K562 (cell line): Measurements from ENCODE around the gene TMEM126A. TPM values are rescaled to one million over a fixed set of nuclear protein-coding genes. Genes with fewer than 3 reads are reported as not detected.

Experiments
- ASH1L ChIP-seq: fragments of 450-650 bp; IDR thresholded peaks from 2 replicates; pipeline ENCODE4 v1.6.1; 2018; ENCODE audit warnings: borderline replicate concordance, mild to moderate bottlenecking, low read depth; ENCODE audit not compliant: partially characterized antibody
- BCL6 ChIP-seq: fragments of 250-450 bp; sonication (Bioruptor Pico); IDR thresholded peaks from 2 replicates; pipeline ENCODE4 v1.4.0; 2020
- CHD2 ChIP-seq: IDR thresholded peaks from 2 replicates; pipeline ENCODE4 v1.6.1; 2011; ENCODE audit warnings: low read depth, low read length
- COPS2 ChIP-seq: fragments of 450-650 bp; conservative IDR thresholded peaks from 2 replicates; pipeline ENCODE4 v1.6.1; 2016; ENCODE audit warnings: mild to moderate bottlenecking, moderate library complexity
- CREBBP ChIP-seq: IDR thresholded peaks from one replicate; pipeline ENCODE4 v1.6.1; 2012; ENCODE audit warnings: low read depth, mild to moderate bottlenecking, control low read depth, inconsistent platforms, low read length
- CTBP1 ChIP-seq: fragments of 450-650 bp; IDR thresholded peaks from 2 replicates; pipeline ENCODE4 v1.6.1; 2016; ENCODE audit warnings: borderline replicate concordance
- ELF1 ChIP-seq: fragments of 200-800 bp; sonication (Bioruptor generic); IDR thresholded peaks from 2 replicates; pipeline ENCODE4 v1.6.1; 2016; ENCODE audit warnings: missing genetic modification characterization, missing compliant biosample characterization
- KDM4B ChIP-seq, 2 experiments: fragments of 450-650 bp in 1 of 2; sonication (generic) in 1 of 2; IDR thresholded peaks; 2 replicates each; pipeline ENCODE4 v1.6.1; 2016 to 2017; ENCODE audit warnings: borderline replicate concordance in 2 of 2, antibody characterized with exemption in 1 of 2, low read depth in 1 of 2, mild to moderate bottlenecking in 1 of 2
- MXI1 ChIP-seq: IDR thresholded peaks from 2 replicates; pipeline ENCODE4 v1.6.1; 2011; ENCODE audit warnings: low read depth, mild to moderate bottlenecking, improper control_type of control experiment, low read length
- SREBF1 ChIP-seq: fragments of 150-350 bp; IDR thresholded peaks from 2 replicates; pipeline ENCODE4 v1.6.1; 2014; ENCODE audit warnings: antibody characterized with exemption, low read depth, low read length, borderline replicate concordance
- SRSF3 ChIP-seq: fragments of 200-400 bp; formaldehyde crosslinking; IDR thresholded peaks from 2 replicates; pipeline ENCODE4 v1.6.1; 2016; ENCODE audit warnings: mild to moderate bottlenecking, low read length, moderate library complexity; ENCODE audit not compliant: insufficient read depth
- TCF3 ChIP-seq: sonication (generic); formaldehyde crosslinking; IDR thresholded peaks from 2 replicates; pipeline ENCODE4 v1.4.0; 2020; ENCODE audit warnings: mild to moderate bottlenecking, missing genetic modification reagents
- TRIM28 ChIP-seq: fragments of 450-650 bp; IDR thresholded peaks from 2 replicates; pipeline ENCODE4 v1.6.1; 2017
- U2AF2 ChIP-seq: fragments of 200-400 bp; formaldehyde crosslinking; optimal IDR thresholded peaks from 2 replicates; pipeline ENCODE3; 2017; ENCODE audit warnings: low read depth, mild to moderate bottlenecking, low read length
- ZBTB8A ChIP-seq: fragments of 450-650 bp; IDR thresholded peaks from 2 replicates; pipeline ENCODE4 v1.6.1; 2018; ENCODE audit warnings: mild to moderate bottlenecking, moderate library complexity; ENCODE audit not compliant: partially characterized antibody
- ZFP36 ChIP-seq: fragments of 150-350 bp; IDR thresholded peaks from 2 replicates; pipeline ENCODE4 v1.6.1; 2018; ENCODE audit warnings: low read length, low read depth; ENCODE audit not compliant: partially characterized antibody
- ZNF174 ChIP-seq: fragments of 250-450 bp; sonication (Bioruptor Pico); IDR thresholded peaks from 2 replicates; pipeline ENCODE4 v1.4.0; 2020; ENCODE audit warnings: mild to moderate bottlenecking
- ZNF184 ChIP-seq: sonication (generic); formaldehyde crosslinking; IDR thresholded peaks from 2 replicates; pipeline ENCODE4 v1.5.0; 2020; ENCODE audit warnings: missing genetic modification reagents
- ZNF75A ChIP-seq: fragments of 450-650 bp; formaldehyde crosslinking; IDR thresholded peaks from 2 replicates; pipeline ENCODE4 v1.4.0; 2020; ENCODE audit warnings: mild to moderate bottlenecking
- ZNF778 ChIP-seq: fragments of 450-650 bp; formaldehyde crosslinking; IDR thresholded peaks from 2 replicates; pipeline ENCODE4 v1.4.0; 2020; ENCODE audit warnings: mild to moderate bottlenecking, moderate library complexity
- polyA plus RNA-seq, 8 experiments: library from polyadenylated mRNA; depleted of rRNA in 4 of 8; stranded (reverse) in 5 of 8; unstranded in 3 of 8; fragments of >200 nt; fragmentation: Nextera tagmentation in 2 of 8; fragmentation: Illumina TruSeq in 1 of 8; extraction: Ambion mirVana in 2 of 8; extraction: Trizol in 1 of 8; gene quantifications; 2 replicates each; pipeline versions ENCODE4 v1.2.1 to v1.2.3, GENCODE V29; 2011 to 2014; ENCODE audit warnings: inconsistent platforms in 1 of 8, missing spikeins in 1 of 8
- total RNA-seq, 7 experiments: library from RNA; depleted of rRNA in 6 of 7; stranded (reverse); fragments of >200 nt in 6 of 7; fragmentation: Illumina TruSeq in 2 of 7; extraction: Trizol in 2 of 7; gene quantifications; 2 replicates each; pipeline versions ENCODE4 v1.2.1 to v1.2.3, GENCODE V29; 2011 to 2021; ENCODE audit warnings: low replicate concordance in 1 of 7
- TF ChIP-seq, protein P1 (sequence below): sonication (generic); formaldehyde crosslinking; IDR thresholded peaks from 2 replicates; pipeline ENCODE4 v1.8.0; 2023; ENCODE audit warnings: mild to moderate bottlenecking, missing genetic modification reagents
- TF ChIP-seq, protein P2 (sequence below), 2 experiments: fragments of 250-450 bp in 1 of 2; fragments of 450-650 bp in 1 of 2; sonication (Bioruptor Pico) in 1 of 2; IDR thresholded peaks; 2 replicates each; pipeline versions ENCODE4 v1.6.1 to v1.8.0; 2016 to 2021; ENCODE audit warnings: mild to moderate bottlenecking in 2 of 2, moderate library complexity in 2 of 2, missing compliant biosample characterization in 1 of 2, missing genetic modification characterization in 1 of 2
- TF ChIP-seq, protein P3 (sequence below): fragments of 250-450 bp; sonication (Bioruptor Pico); IDR thresholded peaks from 2 replicates; pipeline ENCODE4 v1.5.1; 2021; ENCODE audit warnings: mild to moderate bottlenecking

The TMEM126A gene
- total and polyA plus RNA-seq, 9 of the 15 experiments (the other 6 are each of a cell fraction or from before 2014, with no cell fraction given), result 19.3 to 154 (median 56.3) TPM

DNA sequence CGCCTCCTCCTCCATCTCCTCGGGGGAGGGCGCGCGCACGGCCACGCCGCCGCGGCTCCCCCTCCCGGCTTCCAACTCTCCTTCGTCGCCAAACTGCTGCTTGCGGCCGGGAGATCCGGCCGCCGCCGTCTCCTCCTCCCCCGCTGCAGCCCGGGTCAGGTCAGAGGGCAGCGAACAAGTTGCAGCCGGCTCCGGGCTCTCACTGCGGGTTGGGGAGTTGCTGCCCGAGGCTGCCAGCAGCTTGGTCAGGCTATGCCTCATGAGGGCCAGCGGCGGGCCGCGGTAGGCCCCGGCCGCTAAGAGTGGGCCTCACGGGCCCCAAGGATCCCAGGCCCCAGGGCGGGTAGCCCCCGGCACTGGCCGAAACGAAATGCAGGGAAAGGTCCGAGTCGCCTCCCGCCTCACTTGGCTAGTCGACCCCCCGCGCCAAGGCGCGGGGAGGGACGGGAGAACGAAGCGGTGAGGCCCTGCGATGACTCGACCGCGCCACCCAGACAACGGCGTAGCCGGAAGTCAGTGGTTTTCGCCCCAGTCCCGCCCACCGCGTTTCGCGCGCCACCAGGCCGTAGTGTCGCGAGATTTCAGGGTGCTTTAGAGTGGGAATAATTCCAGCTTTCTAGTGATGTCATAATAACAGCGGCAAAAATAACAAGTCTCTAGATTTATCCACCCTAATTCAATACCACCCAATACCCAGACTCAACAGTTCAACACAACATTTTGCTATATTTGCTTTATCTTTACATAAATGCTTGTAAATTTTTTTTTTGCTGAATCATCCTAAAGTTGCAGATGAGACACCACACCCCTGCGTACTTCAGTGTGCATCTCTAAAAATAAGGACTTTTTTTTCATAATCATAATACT lies 17.1 kb downstream of the TMEM126A start, which contains the start of gene CREBZF (continued):
- TF ChIP-seq, protein P1, sequence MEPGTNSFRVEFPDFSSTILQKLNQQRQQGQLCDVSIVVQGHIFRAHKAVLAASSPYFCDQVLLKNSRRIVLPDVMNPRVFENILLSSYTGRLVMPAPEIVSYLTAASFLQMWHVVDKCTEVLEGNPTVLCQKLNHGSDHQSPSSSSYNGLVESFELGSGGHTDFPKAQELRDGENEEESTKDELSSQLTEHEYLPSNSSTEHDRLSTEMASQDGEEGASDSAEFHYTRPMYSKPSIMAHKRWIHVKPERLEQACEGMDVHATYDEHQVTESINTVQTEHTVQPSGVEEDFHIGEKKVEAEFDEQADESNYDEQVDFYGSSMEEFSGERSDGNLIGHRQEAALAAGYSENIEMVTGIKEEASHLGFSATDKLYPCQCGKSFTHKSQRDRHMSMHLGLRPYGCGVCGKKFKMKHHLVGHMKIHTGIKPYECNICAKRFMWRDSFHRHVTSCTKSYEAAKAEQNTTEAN (CRISPR knock-in tag), result 0 out of 2 replicates have a peak, but pooled peaks have one; percentile 3
- TF ChIP-seq, protein P2, sequence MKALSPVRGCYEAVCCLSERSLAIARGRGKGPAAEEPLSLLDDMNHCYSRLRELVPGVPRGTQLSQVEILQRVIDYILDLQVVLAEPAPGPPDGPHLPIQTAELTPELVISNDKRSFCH (CRISPR knock-in tag; IDR thresholded peaks at IDR 0.05), result no peak
- TF ChIP-seq, protein P2 (tag; IDR thresholded peaks at IDR 0.05), result no peak
- TF ChIP-seq SRSF3 (0 out of 2 replicates have a peak, but pooled peaks have one; percentile 7), ZNF778 (CRISPR knock-in tag) (no peak), ZFP36 (no peak), ASH1L (no peak), KDM4B (IDR thresholded peaks at IDR 0.05; ENCODE audit: borderline replicate concordance in 2 of 2, low read depth in 1 of 2) (no peak), MXI1 (peak; percentile 71; the same call in 1 of the 2 replicates), ZBTB8A (no peak), BCL6 (no peak), CREBBP (no peak), ZNF75A (CRISPR knock-in tag) (no peak), ELF1 (tag) (peak; percentile 84), COPS2 (no peak), CTBP1 (no peak), CHD2 (peak; percentile 97), U2AF2 (no peak), SREBF1 (no peak), TRIM28 (no peak; the same call in 1 of the 2 replicates), TCF3 (CRISPR knock-in tag) (no peak), ZNF184 (CRISPR knock-in tag) (no peak), ZNF174 (no peak)
- TF ChIP-seq, protein P3, sequence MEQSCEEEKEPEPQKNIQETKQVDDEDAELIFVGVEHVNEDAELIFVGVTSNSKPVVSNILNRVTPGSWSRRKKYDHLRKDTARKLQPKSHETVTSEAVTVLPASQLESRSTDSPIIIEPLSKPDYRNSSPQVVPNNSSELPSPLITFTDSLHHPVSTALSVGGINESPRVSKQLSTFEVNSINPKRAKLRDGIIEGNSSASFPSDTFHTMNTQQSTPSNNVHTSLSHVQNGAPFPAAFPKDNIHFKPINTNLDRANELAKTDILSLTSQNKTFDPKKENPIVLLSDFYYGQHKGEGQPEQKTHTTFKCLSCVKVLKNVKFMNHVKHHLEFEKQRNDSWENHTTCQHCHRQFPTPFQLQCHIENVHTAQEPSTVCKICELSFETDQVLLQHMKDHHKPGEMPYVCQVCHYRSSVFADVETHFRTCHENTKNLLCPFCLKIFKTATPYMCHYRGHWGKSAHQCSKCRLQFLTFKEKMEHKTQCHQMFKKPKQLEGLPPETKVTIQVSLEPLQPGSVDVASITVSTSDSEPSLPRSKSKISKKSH (CRISPR knock-in tag), result no peak
